ENCODE data around the gene CLIC3. TPM values are rescaled to one million over a fixed set of nuclear protein-coding genes. Genes with fewer than 3 reads are reported as not detected.

The CLIC3 gene
- total RNA-seq, 1 experiment from 2014 or later = not detected

DNA sequence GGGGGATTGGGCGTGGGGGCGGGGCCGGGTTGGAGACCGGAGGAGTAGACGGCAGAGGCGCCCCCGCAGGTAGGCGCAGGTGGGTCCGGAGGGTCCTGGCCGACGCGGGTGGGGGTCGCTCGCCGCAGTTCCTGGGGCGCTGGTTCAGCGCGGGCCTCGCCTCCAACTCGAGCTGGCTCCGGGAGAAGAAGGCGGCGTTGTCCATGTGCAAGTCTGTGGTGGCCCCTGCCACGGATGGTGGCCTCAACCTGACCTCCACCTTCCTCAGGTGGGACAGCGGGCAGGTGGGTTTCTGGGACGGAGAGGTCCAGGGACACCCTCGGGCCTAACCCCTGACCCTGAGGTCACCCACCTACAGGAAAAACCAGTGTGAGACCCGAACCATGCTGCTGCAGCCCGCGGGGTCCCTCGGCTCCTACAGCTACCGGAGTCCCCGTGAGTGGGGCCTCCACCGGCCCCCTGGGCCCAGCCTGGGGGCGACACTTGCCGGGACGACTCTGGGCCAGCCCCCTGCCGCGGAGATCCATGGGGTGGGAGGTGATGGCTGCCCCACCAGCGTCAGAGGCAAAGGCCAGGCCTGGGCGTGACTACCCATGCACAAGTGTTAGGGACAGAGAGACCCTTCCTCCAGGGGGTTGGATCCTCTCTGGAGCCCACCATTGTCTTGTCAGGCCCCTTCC, 17.4 kb downstream of the CLIC3 start:
- H3K4me3 ChIP-seq (ENCODE audit: low read depth, low read length, poor library complexity, severe bottlenecking) = no peak overlapping the region

DNA sequence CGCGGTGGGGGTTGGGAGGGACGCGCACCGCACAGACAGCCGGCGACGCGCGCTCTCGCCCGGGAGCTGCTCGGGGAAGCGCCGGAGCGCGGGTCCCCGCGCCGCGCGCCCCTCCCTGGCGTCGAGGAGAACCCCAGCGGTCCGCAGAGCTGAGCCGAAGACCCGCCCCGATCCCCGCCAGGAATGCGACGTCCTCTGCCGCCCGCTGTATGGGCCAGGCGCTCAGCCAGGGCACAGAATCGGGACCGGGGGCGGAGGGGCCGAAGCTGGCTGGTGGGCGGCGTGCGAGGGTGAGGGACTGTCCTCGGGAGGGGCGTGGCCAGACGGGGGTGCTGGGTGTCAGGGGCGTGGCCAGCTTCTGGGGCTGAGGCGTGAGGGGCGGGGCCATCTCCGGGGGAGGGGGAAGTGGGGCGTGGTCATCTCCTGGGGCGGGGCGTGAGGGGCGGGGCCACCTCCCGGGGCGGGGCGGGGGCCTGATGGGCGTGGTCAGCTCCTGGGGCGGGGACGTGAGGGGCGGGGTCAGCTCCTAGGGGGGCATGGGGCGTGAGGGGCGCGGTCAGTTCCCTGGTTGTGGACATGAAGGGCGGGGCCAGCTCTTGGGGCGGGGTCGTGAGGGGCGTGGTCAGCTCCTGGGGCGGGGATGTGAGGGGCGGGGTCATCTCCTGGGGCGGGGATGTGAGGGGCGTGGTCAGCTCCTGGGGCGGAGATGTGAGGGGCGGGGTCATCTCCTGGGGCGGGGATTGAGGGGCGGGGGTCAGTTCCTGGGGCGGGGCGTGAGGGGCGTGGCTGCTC, 18.1 kb downstream of the CLIC3 start:
- intact Hi-C loops (cut with micrococcal nuclease; ENCODE audit: unreplicated experiment) = no loop called here
- TF ChIP-seq, protein P1, sequence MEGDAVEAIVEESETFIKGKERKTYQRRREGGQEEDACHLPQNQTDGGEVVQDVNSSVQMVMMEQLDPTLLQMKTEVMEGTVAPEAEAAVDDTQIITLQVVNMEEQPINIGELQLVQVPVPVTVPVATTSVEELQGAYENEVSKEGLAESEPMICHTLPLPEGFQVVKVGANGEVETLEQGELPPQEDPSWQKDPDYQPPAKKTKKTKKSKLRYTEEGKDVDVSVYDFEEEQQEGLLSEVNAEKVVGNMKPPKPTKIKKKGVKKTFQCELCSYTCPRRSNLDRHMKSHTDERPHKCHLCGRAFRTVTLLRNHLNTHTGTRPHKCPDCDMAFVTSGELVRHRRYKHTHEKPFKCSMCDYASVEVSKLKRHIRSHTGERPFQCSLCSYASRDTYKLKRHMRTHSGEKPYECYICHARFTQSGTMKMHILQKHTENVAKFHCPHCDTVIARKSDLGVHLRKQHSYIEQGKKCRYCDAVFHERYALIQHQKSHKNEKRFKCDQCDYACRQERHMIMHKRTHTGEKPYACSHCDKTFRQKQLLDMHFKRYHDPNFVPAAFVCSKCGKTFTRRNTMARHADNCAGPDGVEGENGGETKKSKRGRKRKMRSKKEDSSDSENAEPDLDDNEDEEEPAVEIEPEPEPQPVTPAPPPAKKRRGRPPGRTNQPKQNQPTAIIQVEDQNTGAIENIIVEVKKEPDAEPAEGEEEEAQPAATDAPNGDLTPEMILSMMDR (conservative IDR thresholded peaks at IDR 0.05; ENCODE audit: low read depth, low read length) = no peak
- no peak for TF ChIP-seq EZH2 (IDR thresholded peaks at IDR 0.05; ENCODE audit: borderline replicate concordance, low read depth, low read length, poor library complexity, severe bottlenecking)
- Histone ChIP-seq H3K4me1 (ENCODE audit: insufficient read depth, low read length, poor library complexity, severe bottlenecking) (no peaks in the 10 kb centered on the region), H3K27me3 (replicated peaks; ENCODE audit: insufficient read depth, low read depth, low read length, poor library complexity) (no peaks in the 10 kb centered on the region), H3K4me3 (ENCODE audit: low read depth, low read length, poor library complexity, severe bottlenecking) (peak overlapping the region; percentile 50), H3K9me3 (ENCODE audit: low read depth, low read length, poor library complexity, severe bottlenecking) (no peaks in the 10 kb centered on the region), H3K27ac (ENCODE audit: low read depth, low read length, poor library complexity, severe bottlenecking) (no peak overlapping the region), H3K36me3 (ENCODE audit: insufficient read depth, low read length, poor library complexity, severe bottlenecking) (no peaks in the 10 kb centered on the region)
- POLR2A ChIA-PET (ENCODE audit: low non-redundant PET) = no interaction called here
- peak; percentile 79 for DNase-seq (ENCODE audit: low spot score)
- no TSS peak for BruUV-seq (replicated peaks)
- CTCF ChIA-PET = interaction anchor here (0.5 to 0.7 kb wide), 9 partner anchors 13 to 711 kb away, joined by 3 to 9 read pairs (median 6); partner anchors contain the start of gene NPDC1

More for the DNA sequence above, 17.4 kb downstream of the CLIC3 start:
- CTCF ChIA-PET = interaction anchor here (0.5 to 0.7 kb wide), 5 partner anchors 28 to 712 kb away, joined by 3 to 9 read pairs (median 6); no protein-coding TSS in a partner anchor
- intact Hi-C loops (cut with micrococcal nuclease; ENCODE audit: unreplicated experiment) = no loop called here
- Histone ChIP-seq H3K36me3 (ENCODE audit: insufficient read depth, low read length, poor library complexity, severe bottlenecking) (no peaks in the 10 kb centered on the region), H3K4me1 (ENCODE audit: insufficient read depth, low read length, poor library complexity, severe bottlenecking) (no peaks in the 10 kb centered on the region), H3K9me3 (ENCODE audit: low read depth, low read length, poor library complexity, severe bottlenecking) (no peaks in the 10 kb centered on the region), H3K27ac (ENCODE audit: low read depth, low read length, poor library complexity, severe bottlenecking) (no peak overlapping the region), H3K27me3 (replicated peaks; ENCODE audit: insufficient read depth, low read depth, low read length, poor library complexity) (no peaks in the 10 kb centered on the region)
- DNase-seq (ENCODE audit: low spot score) = no peak
- POLR2A ChIA-PET (ENCODE audit: low non-redundant PET) = no interaction called here
- TF ChIP-seq, protein P1 (conservative IDR thresholded peaks at IDR 0.05; ENCODE audit: low read depth, low read length) = no peak
- no peak for TF ChIP-seq EZH2 (IDR thresholded peaks at IDR 0.05; ENCODE audit: borderline replicate concordance, low read depth, low read length, poor library complexity, severe bottlenecking)
- no TSS peak for BruUV-seq (replicated peaks)

DNA sequence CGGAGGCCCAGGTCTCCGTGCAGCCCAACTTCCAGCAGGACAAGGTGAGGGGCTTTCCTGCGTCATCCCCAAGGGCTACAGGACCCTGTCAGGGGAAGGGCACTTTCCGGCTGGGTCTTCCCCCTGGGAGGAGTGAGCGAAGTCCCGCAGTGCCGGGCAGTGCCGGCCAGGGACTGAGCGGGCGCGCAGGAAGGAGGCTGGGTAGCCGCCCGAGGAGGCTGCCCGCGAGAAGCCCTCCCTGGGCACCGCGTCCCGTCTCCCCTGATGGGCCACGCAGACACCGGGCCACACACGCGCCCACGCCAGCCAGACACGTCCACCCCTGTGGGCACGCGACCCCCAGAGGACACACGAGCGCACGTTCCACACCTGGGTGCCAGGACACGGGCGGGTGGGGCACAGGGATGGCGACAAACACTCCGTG, 18.7 kb downstream of the CLIC3 start:
- CTCF ChIA-PET = interaction anchor here (0.6 to 0.7 kb wide), 3 partner anchors 14 to 259 kb away, joined by 4 to 9 read pairs (median 8); partner anchors contain the start of gene NPDC1
- intact Hi-C loops (cut with micrococcal nuclease; ENCODE audit: unreplicated experiment) = no loop called here
- Histone ChIP-seq H3K4me1 (ENCODE audit: insufficient read depth, low read length, poor library complexity, severe bottlenecking) (no peaks in the 10 kb centered on the region), H3K9me3 (ENCODE audit: low read depth, low read length, poor library complexity, severe bottlenecking) (no peaks in the 10 kb centered on the region), H3K4me3 (ENCODE audit: low read depth, low read length, poor library complexity, severe bottlenecking) (peak overlapping the region; percentile 50), H3K36me3 (ENCODE audit: insufficient read depth, low read length, poor library complexity, severe bottlenecking) (no peaks in the 10 kb centered on the region), H3K27me3 (replicated peaks; ENCODE audit: insufficient read depth, low read depth, low read length, poor library complexity) (no peaks in the 10 kb centered on the region), H3K27ac (ENCODE audit: low read depth, low read length, poor library complexity, severe bottlenecking) (no peak overlapping the region)
- BruUV-seq (replicated peaks) = no TSS peak
- DNase-seq (ENCODE audit: low spot score) = no peak
- POLR2A ChIA-PET (ENCODE audit: low non-redundant PET) = no interaction called here
- TF ChIP-seq, protein P1 (conservative IDR thresholded peaks at IDR 0.05; ENCODE audit: low read depth, low read length) = no peak
- no peak for TF ChIP-seq EZH2 (IDR thresholded peaks at IDR 0.05; ENCODE audit: borderline replicate concordance, low read depth, low read length, poor library complexity, severe bottlenecking)

All from A673 (cell line).